ENCODE measurements around the gene TIMMDC1. TPM values are rescaled to one million over a fixed set of nuclear protein-coding genes. Genes with fewer than 3 reads are reported as not detected.

TIMMDC1 gene
- total and polyA plus RNA-seq, 9 of the 15 experiments (the other 6 are each of a cell fraction or from before 2014, with no cell fraction given): 62.1 to 226 (median 86.6) TPM

DNA sequence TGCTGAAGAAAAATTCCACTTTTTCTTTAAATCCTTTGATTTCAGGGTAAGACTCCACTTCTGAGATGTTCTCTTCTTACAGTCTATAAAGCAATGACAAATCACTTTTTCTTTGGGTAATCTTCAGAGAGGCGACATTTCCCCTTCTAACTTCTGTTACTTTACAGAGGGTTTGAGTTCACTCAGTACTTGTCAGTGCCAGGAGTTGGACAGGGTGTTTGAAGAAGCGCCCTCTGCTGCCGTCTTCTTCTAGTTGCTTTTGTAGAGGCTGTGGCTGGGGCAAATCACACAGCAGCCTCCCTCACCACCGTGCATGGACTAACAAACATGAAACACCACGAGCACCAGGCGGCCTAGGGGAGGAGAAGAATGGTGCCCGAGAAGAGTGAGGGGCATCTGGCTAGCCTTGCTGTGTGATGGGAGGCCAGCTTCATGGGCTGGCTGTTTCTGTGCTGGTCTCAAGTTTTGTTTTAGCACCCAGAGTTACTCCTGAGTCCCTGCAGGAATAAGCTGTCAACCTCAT is 61.2 kb downstream of the TIMMDC1 start, which contains the start of gene CD80 (continued):
- TF ChIP-seq, protein P1, sequence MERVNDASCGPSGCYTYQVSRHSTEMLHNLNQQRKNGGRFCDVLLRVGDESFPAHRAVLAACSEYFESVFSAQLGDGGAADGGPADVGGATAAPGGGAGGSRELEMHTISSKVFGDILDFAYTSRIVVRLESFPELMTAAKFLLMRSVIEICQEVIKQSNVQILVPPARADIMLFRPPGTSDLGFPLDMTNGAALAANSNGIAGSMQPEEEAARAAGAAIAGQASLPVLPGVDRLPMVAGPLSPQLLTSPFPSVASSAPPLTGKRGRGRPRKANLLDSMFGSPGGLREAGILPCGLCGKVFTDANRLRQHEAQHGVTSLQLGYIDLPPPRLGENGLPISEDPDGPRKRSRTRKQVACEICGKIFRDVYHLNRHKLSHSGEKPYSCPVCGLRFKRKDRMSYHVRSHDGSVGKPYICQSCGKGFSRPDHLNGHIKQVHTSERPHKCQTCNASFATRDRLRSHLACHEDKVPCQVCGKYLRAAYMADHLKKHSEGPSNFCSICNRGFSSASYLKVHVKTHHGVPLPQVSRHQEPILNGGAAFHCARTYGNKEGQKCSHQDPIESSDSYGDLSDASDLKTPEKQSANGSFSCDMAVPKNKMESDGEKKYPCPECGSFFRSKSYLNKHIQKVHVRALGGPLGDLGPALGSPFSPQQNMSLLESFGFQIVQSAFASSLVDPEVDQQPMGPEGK (CRISPR knock-in tag; IDR thresholded peaks at IDR 0.05; ENCODE audit: borderline replicate concordance): no peak
- TF ChIP-seq SP1 (CRISPR knock-in tag; IDR thresholded peaks at IDR 0.05): no peak
- TF ChIP-seq ZFP36 (IDR thresholded peaks at IDR 0.05; ENCODE audit: low read depth, low read length, partially characterized antibody): no peak
- TF ChIP-seq ZNF274 (IDR thresholded peaks at IDR 0.05; ENCODE audit: borderline replicate concordance, low read depth, low read length): no peak
- no peak for TF ChIP-seq NONO (IDR thresholded peaks at IDR 0.05; ENCODE audit: low read depth in 2 of 2, low read length in 1 of 2)
- no peak for TF ChIP-seq ZNF830 (CRISPR knock-in tag; IDR thresholded peaks at IDR 0.05)
- no peak for TF ChIP-seq FOS (IDR thresholded peaks at IDR 0.05; ENCODE audit: extremely low read depth, insufficient read length)
- peak; percentile 31; the same call in 1 of the 2 replicates for TF ChIP-seq ZNF316 (IDR thresholded peaks at IDR 0.05)
- no peak for TF ChIP-seq KAT7 (CRISPR knock-in tag; IDR thresholded peaks at IDR 0.05; ENCODE audit: borderline replicate concordance)
- TF ChIP-seq, protein P2, sequence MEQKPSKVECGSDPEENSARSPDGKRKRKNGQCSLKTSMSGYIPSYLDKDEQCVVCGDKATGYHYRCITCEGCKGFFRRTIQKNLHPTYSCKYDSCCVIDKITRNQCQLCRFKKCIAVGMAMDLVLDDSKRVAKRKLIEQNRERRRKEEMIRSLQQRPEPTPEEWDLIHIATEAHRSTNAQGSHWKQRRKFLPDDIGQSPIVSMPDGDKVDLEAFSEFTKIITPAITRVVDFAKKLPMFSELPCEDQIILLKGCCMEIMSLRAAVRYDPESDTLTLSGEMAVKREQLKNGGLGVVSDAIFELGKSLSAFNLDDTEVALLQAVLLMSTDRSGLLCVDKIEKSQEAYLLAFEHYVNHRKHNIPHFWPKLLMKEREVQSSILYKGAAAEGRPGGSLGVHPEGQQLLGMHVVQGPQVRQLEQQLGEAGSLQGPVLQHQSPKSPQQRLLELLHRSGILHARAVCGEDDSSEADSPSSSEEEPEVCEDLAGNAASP (IDR thresholded peaks at IDR 0.05): no peak
- no peak for TF ChIP-seq POLR2AphosphoS5 (IDR thresholded peaks at IDR 0.05; ENCODE audit: control insufficient read depth, insufficient read depth, low read depth, low read length)
- TF ChIP-seq, protein P3, sequence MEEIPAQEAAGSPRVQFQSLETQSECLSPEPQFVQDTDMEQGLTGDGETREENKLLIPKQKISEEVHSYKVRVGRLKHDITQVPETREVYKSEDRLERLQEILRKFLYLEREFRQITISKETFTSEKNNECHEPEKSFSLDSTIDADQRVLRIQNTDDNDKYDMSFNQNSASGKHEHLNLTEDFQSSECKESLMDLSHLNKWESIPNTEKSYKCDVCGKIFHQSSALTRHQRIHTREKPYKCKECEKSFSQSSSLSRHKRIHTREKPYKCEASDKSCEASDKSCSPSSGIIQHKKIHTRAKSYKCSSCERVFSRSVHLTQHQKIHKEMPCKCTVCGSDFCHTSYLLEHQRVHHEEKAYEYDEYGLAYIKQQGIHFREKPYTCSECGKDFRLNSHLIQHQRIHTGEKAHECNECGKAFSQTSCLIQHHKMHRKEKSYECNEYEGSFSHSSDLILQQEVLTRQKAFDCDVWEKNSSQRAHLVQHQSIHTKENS (CRISPR knock-in tag; IDR thresholded peaks at IDR 0.05): no peak
- TF ChIP-seq FOXA1 (IDR thresholded peaks at IDR 0.05; ENCODE audit: borderline replicate concordance): no peak
- no peak for TF ChIP-seq TAF15 (IDR thresholded peaks at IDR 0.05; ENCODE audit: low read depth, low read length)
- no peak for TF ChIP-seq TAF1 (IDR thresholded peaks at IDR 0.05; ENCODE audit: control insufficient read depth, extremely low read depth, insufficient read depth, low read length, severe bottlenecking)
- TF ChIP-seq, protein P4, sequence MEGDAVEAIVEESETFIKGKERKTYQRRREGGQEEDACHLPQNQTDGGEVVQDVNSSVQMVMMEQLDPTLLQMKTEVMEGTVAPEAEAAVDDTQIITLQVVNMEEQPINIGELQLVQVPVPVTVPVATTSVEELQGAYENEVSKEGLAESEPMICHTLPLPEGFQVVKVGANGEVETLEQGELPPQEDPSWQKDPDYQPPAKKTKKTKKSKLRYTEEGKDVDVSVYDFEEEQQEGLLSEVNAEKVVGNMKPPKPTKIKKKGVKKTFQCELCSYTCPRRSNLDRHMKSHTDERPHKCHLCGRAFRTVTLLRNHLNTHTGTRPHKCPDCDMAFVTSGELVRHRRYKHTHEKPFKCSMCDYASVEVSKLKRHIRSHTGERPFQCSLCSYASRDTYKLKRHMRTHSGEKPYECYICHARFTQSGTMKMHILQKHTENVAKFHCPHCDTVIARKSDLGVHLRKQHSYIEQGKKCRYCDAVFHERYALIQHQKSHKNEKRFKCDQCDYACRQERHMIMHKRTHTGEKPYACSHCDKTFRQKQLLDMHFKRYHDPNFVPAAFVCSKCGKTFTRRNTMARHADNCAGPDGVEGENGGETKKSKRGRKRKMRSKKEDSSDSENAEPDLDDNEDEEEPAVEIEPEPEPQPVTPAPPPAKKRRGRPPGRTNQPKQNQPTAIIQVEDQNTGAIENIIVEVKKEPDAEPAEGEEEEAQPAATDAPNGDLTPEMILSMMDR (IDR thresholded peaks at IDR 0.05 in 2 of 3, conservative IDR thresholded peaks at IDR 0.05 in 1 of 3; ENCODE audit: insufficient read depth in 2 of 3, low read depth in 1 of 3, low read length in 3 of 3): peak; percentile 56 to 72 (median 62); a peak in 5 of 6 replicates
- TF ChIP-seq FOXA3 (CRISPR knock-in tag; conservative IDR thresholded peaks at IDR 0.05 in 1 of 2, IDR thresholded peaks at IDR 0.05 in 1 of 2): no peak
- TF ChIP-seq MXI1 (IDR thresholded peaks at IDR 0.05; ENCODE audit: low read depth, low read length): no peak
- TF ChIP-seq ZNF668 (CRISPR knock-in tag; IDR thresholded peaks at IDR 0.05): no peak
- TF ChIP-seq, protein P5, sequence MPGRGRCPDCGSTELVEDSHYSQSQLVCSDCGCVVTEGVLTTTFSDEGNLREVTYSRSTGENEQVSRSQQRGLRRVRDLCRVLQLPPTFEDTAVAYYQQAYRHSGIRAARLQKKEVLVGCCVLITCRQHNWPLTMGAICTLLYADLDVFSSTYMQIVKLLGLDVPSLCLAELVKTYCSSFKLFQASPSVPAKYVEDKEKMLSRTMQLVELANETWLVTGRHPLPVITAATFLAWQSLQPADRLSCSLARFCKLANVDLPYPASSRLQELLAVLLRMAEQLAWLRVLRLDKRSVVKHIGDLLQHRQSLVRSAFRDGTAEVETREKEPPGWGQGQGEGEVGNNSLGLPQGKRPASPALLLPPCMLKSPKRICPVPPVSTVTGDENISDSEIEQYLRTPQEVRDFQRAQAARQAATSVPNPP (IDR thresholded peaks at IDR 0.05; ENCODE audit: borderline replicate concordance, insufficient read depth, insufficient read length): no peak
